Measurements from ENCODE around the gene RYR2.
A peak's percentile ranks its signal among the peaks of the same experiment; 100 is the strongest.

Gene RYR2

DNA sequence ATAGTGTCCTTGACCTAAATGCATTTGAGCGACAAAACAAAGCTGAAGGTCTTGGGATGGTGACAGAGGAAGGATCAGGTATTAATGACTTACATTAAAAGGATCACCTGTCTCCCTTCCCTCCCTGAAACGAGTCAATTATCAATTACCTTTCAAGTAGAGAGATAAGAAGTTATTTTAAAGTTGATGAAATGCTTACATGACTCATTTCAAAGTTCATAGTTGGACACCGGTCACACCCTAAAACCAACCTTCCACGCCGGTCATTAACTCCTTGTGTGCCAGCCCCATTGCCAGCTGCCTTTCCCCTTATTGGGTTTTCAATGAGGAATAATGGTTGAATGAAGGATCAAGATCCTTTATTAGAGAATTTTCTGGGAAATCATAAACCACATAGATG lies 719.0 kb downstream of the RYR2 start:
- Histone ChIP-seq H3K27me3 (ENCODE audit: low read depth, low read length) (no peaks in the 10 kb centered on the region; the same call in 1 of the 2 replicates), H3K4me2 (ENCODE audit: low read length) (no peak overlapping the region), H3K36me3 (replicated peaks; ENCODE audit: low read depth, low read length) (no peaks in the 10 kb centered on the region), H2AFZ (ENCODE audit: low read depth, low read length) (no peak overlapping the region), H3K27ac (ENCODE audit: low read length) (no peak overlapping the region), H3K9me3 (ENCODE audit: insufficient read depth, low read length) (no peaks in the 10 kb centered on the region), H3K4me1 (ENCODE audit: low read length) (0 out of 2 replicates have a peak, but pooled peaks cover 6% of the 10 kb centered on the region), H4K20me1 (ENCODE audit: insufficient read depth, low read length) (no peaks in the 10 kb centered on the region), H3K9ac (ENCODE audit: low read length) (no peak overlapping the region), H3K79me2 (ENCODE audit: low read length) (no peaks in the 10 kb centered on the region), H3K4me3 (ENCODE audit: low read length) (no peak overlapping the region)
- no peak for TF ChIP-seq EZH2phosphoT487 (IDR thresholded peaks at IDR 0.05; ENCODE audit: low read depth)
- TF ChIP-seq, protein P1, sequence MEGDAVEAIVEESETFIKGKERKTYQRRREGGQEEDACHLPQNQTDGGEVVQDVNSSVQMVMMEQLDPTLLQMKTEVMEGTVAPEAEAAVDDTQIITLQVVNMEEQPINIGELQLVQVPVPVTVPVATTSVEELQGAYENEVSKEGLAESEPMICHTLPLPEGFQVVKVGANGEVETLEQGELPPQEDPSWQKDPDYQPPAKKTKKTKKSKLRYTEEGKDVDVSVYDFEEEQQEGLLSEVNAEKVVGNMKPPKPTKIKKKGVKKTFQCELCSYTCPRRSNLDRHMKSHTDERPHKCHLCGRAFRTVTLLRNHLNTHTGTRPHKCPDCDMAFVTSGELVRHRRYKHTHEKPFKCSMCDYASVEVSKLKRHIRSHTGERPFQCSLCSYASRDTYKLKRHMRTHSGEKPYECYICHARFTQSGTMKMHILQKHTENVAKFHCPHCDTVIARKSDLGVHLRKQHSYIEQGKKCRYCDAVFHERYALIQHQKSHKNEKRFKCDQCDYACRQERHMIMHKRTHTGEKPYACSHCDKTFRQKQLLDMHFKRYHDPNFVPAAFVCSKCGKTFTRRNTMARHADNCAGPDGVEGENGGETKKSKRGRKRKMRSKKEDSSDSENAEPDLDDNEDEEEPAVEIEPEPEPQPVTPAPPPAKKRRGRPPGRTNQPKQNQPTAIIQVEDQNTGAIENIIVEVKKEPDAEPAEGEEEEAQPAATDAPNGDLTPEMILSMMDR (IDR thresholded peaks at IDR 0.05; ENCODE audit: low read depth, low read length): no peak

DNA sequence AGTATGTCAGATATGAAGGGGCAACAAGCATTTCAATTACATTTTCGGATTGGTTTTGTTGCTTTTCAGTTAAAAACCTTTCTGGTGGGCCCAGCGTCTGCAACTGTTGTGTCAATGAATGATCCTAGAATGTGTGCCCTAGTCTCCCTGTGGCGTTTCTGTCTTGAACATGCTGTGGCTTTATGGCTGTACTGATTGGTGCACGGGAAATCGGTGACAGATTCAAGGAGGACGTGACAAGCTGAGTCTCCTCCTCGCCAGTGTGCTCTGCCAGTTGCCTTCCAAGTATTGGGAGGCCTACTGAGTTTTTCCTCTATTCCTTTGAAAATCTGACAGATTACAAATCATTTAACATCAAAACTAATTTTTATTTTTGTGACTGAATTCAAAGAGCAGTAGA lies 721.2 kb downstream of the RYR2 start:
- Histone ChIP-seq H3K9ac (ENCODE audit: low read length) (no peak overlapping the region), H3K4me1 (ENCODE audit: low read length) (0 out of 2 replicates have a peak, but pooled peaks cover 6% of the 10 kb centered on the region), H3K27ac (ENCODE audit: low read length) (no peak overlapping the region), H4K20me1 (ENCODE audit: insufficient read depth, low read length) (no peaks in the 10 kb centered on the region), H3K36me3 (replicated peaks; ENCODE audit: low read depth, low read length) (no peaks in the 10 kb centered on the region), H2AFZ (ENCODE audit: low read depth, low read length) (no peak overlapping the region), H3K4me2 (ENCODE audit: low read length) (no peak overlapping the region), H3K27me3 (ENCODE audit: low read depth, low read length) (no peaks in the 10 kb centered on the region; the same call in 1 of the 2 replicates), H3K79me2 (ENCODE audit: low read length) (no peaks in the 10 kb centered on the region), H3K9me3 (ENCODE audit: insufficient read depth, low read length) (no peaks in the 10 kb centered on the region), H3K4me3 (ENCODE audit: low read length) (no peak overlapping the region)
- TF ChIP-seq EZH2phosphoT487 (IDR thresholded peaks at IDR 0.05; ENCODE audit: low read depth): no peak
- TF ChIP-seq, protein P1 (IDR thresholded peaks at IDR 0.05; ENCODE audit: low read depth, low read length): no peak

DNA sequence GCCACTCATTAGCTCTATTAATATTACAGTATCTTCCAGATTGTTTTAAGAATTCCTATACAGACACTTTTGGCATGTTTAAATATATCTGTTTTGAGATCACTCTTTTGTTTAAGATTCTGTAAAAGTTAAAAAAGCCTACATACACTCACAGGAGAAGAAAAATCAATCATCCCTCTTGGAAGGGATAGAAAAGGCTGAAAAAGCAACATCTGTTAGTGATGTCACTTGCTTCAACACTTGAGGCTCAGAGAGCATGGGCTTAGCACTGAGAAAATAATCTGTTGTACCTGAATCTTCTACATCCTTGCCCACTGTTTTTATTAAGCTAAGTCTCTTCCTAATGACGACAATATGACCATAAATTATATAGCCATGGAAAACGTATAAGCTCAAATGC lies 721.8 kb downstream of the RYR2 start:
- Histone ChIP-seq H3K9ac (ENCODE audit: low read length) (no peak overlapping the region), H4K20me1 (ENCODE audit: insufficient read depth, low read length) (no peaks in the 10 kb centered on the region), H3K27me3 (ENCODE audit: low read depth, low read length) (no peaks in the 10 kb centered on the region; the same call in 1 of the 2 replicates), H2AFZ (ENCODE audit: low read depth, low read length) (no peak overlapping the region), H3K27ac (ENCODE audit: low read length) (no peak overlapping the region), H3K4me2 (ENCODE audit: low read length) (no peak overlapping the region), H3K79me2 (ENCODE audit: low read length) (no peaks in the 10 kb centered on the region), H3K4me3 (ENCODE audit: low read length) (no peak overlapping the region), H3K9me3 (ENCODE audit: insufficient read depth, low read length) (no peaks in the 10 kb centered on the region), H3K36me3 (replicated peaks; ENCODE audit: low read depth, low read length) (no peaks in the 10 kb centered on the region), H3K4me1 (ENCODE audit: low read length) (peaks cover 6% of the 10 kb centered on the region; the same call in 1 of the 2 replicates)
- no peak for TF ChIP-seq EZH2phosphoT487 (IDR thresholded peaks at IDR 0.05; ENCODE audit: low read depth)
- TF ChIP-seq, protein P1 (IDR thresholded peaks at IDR 0.05; ENCODE audit: low read depth, low read length): no peak

DNA sequence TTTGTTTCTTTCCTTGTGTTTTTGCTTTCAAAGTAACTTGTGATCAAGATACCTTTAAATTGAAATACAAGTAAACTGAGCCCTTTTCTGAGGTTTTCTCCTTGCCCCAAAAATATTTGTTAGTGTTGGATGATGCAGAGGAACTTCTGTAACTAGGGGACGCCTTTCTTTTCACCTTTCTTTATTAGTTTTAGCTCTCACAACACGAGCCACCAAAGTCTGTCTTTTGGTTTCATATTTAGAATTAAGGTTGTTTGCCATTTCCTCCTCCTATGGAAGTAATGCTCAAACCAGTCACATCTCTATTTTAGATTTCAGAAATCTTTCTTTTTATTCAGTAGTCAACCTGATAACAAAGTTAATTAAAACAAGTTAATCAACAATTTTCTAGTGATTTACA lies 727.9 kb downstream of the RYR2 start:
- Histone ChIP-seq H3K79me2 (ENCODE audit: low read length) (no peaks in the 10 kb centered on the region), H2AFZ (ENCODE audit: low read depth, low read length) (peak overlapping the region; percentile 91), H3K9ac (ENCODE audit: low read length) (peak overlapping the region; percentile 53), H4K20me1 (ENCODE audit: insufficient read depth, low read length) (no peaks in the 10 kb centered on the region), H3K27me3 (ENCODE audit: low read depth, low read length) (no peaks in the 10 kb centered on the region), H3K9me3 (ENCODE audit: insufficient read depth, low read length) (no peaks in the 10 kb centered on the region), H3K4me3 (ENCODE audit: low read length) (peak overlapping the region; percentile 75), H3K27ac (ENCODE audit: low read length) (peak overlapping the region; percentile 27), H3K36me3 (replicated peaks; ENCODE audit: low read depth, low read length) (no peaks in the 10 kb centered on the region), H3K4me1 (ENCODE audit: low read length) (peaks cover 14% of the 10 kb centered on the region), H3K4me2 (ENCODE audit: low read length) (peak overlapping the region; percentile 85)
- TF ChIP-seq, protein P1 (IDR thresholded peaks at IDR 0.05; ENCODE audit: low read depth, low read length): 0 out of 2 replicates have a peak, but pooled peaks have one; percentile 5
- no peak for TF ChIP-seq EZH2phosphoT487 (IDR thresholded peaks at IDR 0.05; ENCODE audit: low read depth)

Data from OCI-LY3 (cell line).